ENCODE measurements around the gene LRP6. TPM values are rescaled to one million over a fixed set of nuclear protein-coding genes. Genes with fewer than 3 reads are reported as not detected.

The LRP6 gene
- total and polyA plus RNA-seq, 2 donors (not counting 1 experiment from before 2014, with no cell fraction given): 21.0 to 39.3 TPM

GRCh38 chr12:12198124-12198523, 68.7 kb downstream of the LRP6 start:
- H3K36me3 ChIP-seq (ENCODE audit: control insufficient read depth, insufficient read depth, low read length): no peaks in the 10 kb centered on the region
- H3K4me3 ChIP-seq (replicated peaks in 1 of 4; ENCODE audit: control extremely low read depth in 1 of 4, insufficient read depth in 1 of 4, low read depth in 3 of 4, low read length in 4 of 4): no peak overlapping the region
- H3K79me2 ChIP-seq (ENCODE audit: control insufficient read depth, insufficient read depth, low read length): no peaks in the 10 kb centered on the region
- H2AFZ ChIP-seq (ENCODE audit: low read length): no peak overlapping the region
- TF ChIP-seq CTCF (conservative IDR thresholded peaks at IDR 0.05 in 1 of 2, IDR thresholded peaks at IDR 0.05 in 1 of 2; ENCODE audit: low read depth in 1 of 2, low read length in 2 of 2) (no peak), EZH2 (IDR thresholded peaks at IDR 0.05; ENCODE audit: low read length, missing control alignments) (no peak)
- DNase-seq (ENCODE audit: low read depth in 2 of 2): no peak
- no peak overlapping the region for H3K27ac ChIP-seq (ENCODE audit: insufficient read depth, low read length)
- no peaks in the 10 kb centered on the region for H3K27me3 ChIP-seq (ENCODE audit: control insufficient read depth, insufficient read depth, low read length)
- no peaks in the 10 kb centered on the region for H3K9me3 ChIP-seq (ENCODE audit: control insufficient read depth, insufficient read depth, low read depth, low read length)
- no peaks in the 10 kb centered on the region for H4K20me1 ChIP-seq (ENCODE audit: control insufficient read depth, extremely low read depth, insufficient read depth, low read length)
- no peak overlapping the region for H3K4me2 ChIP-seq (ENCODE audit: extremely low read depth, insufficient read depth, low read length)
- no peaks in the 10 kb centered on the region for H3K4me1 ChIP-seq (ENCODE audit: control insufficient read depth, extremely low read depth, insufficient read depth, low read length)
- H3K9ac ChIP-seq (ENCODE audit: insufficient read depth, low read length): no peak overlapping the region

- TF ChIP-seq EZH2 (IDR thresholded peaks at IDR 0.05; ENCODE audit: low read length, missing control alignments) (no peak), CTCF (conservative IDR thresholded peaks at IDR 0.05 in 1 of 2, IDR thresholded peaks at IDR 0.05 in 1 of 2; ENCODE audit: low read depth in 1 of 2, low read length in 2 of 2) (no peak)
- Histone ChIP-seq H4K20me1 (ENCODE audit: control insufficient read depth, extremely low read depth, insufficient read depth, low read length) (no peaks in the 10 kb centered on the region), H3K4me1 (ENCODE audit: control insufficient read depth, extremely low read depth, insufficient read depth, low read length) (no peaks in the 10 kb centered on the region), H3K4me3 (replicated peaks in 1 of 4; ENCODE audit: control extremely low read depth in 1 of 4, insufficient read depth in 1 of 4, low read depth in 3 of 4, low read length in 4 of 4) (no peak overlapping the region), H3K9ac (ENCODE audit: insufficient read depth, low read length) (no peak overlapping the region), H3K9me3 (ENCODE audit: control insufficient read depth, insufficient read depth, low read depth, low read length) (no peaks in the 10 kb centered on the region), H3K27ac (ENCODE audit: insufficient read depth, low read length) (no peak overlapping the region), H3K79me2 (ENCODE audit: control insufficient read depth, insufficient read depth, low read length) (no peaks in the 10 kb centered on the region), H2AFZ (ENCODE audit: low read length) (no peak overlapping the region), H3K27me3 (ENCODE audit: control insufficient read depth, insufficient read depth, low read length) (no peaks in the 10 kb centered on the region), H3K36me3 (ENCODE audit: control insufficient read depth, insufficient read depth, low read length) (no peaks in the 10 kb centered on the region), H3K4me2 (ENCODE audit: extremely low read depth, insufficient read depth, low read length) (no peak overlapping the region)
- no peak for DNase-seq (ENCODE audit: low read depth in 2 of 2)
These were observed 69.7 kb downstream of the LRP6 start for GRCh38 chr12:12197128-12197527.

GRCh38 chr12:12195516-12195915, 71.3 kb downstream of the LRP6 start:
- no peak for DNase-seq (ENCODE audit: low read depth in 2 of 2)
- H3K27ac ChIP-seq (ENCODE audit: insufficient read depth, low read length): no peak overlapping the region

More at GRCh38 chr12:12195516-12195915, 71.3 kb downstream of the LRP6 start:
- Histone ChIP-seq H3K4me2 (ENCODE audit: extremely low read depth, insufficient read depth, low read length) (no peak overlapping the region), H3K9me3 (ENCODE audit: control insufficient read depth, insufficient read depth, low read depth, low read length) (no peaks in the 10 kb centered on the region), H3K79me2 (ENCODE audit: control insufficient read depth, insufficient read depth, low read length) (no peaks in the 10 kb centered on the region), H3K9ac (ENCODE audit: insufficient read depth, low read length) (no peak overlapping the region), H3K27me3 (ENCODE audit: control insufficient read depth, insufficient read depth, low read length) (no peaks in the 10 kb centered on the region), H3K4me3 (replicated peaks in 1 of 4; ENCODE audit: control extremely low read depth in 1 of 4, insufficient read depth in 1 of 4, low read depth in 3 of 4, low read length in 4 of 4) (no peak overlapping the region), H3K36me3 (ENCODE audit: control insufficient read depth, insufficient read depth, low read length) (no peaks in the 10 kb centered on the region), H2AFZ (ENCODE audit: low read length) (no peak overlapping the region), H4K20me1 (ENCODE audit: control insufficient read depth, extremely low read depth, insufficient read depth, low read length) (no peaks in the 10 kb centered on the region), H3K4me1 (ENCODE audit: control insufficient read depth, extremely low read depth, insufficient read depth, low read length) (peaks cover 2% of the 10 kb centered on the region)
- TF ChIP-seq EZH2 (IDR thresholded peaks at IDR 0.05; ENCODE audit: low read length, missing control alignments) (no peak), CTCF (conservative IDR thresholded peaks at IDR 0.05 in 1 of 2, IDR thresholded peaks at IDR 0.05 in 1 of 2; ENCODE audit: low read depth in 1 of 2, low read length in 2 of 2) (no peak)
